Endothelial cell of umbilical vein (primary cell): ENCODE data around the gene GPR65. TPM values are rescaled to one million over a fixed set of nuclear protein-coding genes. Genes with fewer than 3 reads are reported as not detected.

ENCODE experiments used
- BruUV-seq: library from RNA; stranded (reverse); fragments of 400-500 nt; replicated peaks from 2 replicates; lab custom pipeline; 2021; lab: Mats Ljungman, UMichigan
- CTCF ChIA-PET: fragments of 300-600, 350-600 bp; sonication (Branson Sonifier 250); formaldehyde crosslinking; loops from one replicate; lab custom pipeline; 2021; ENCODE audit warnings: antibody characterized with exemption, inconsistent platforms; lab: Charles Lee
- POLR2A ChIA-PET: fragments of 300-600, 350-600 bp; sonication (Branson Sonifier 250); formaldehyde crosslinking; loops from one replicate; lab custom pipeline; 2021; ENCODE audit warnings: antibody characterized with exemption, inconsistent platforms; lab: Charles Lee
- DNase-seq: peaks from one replicate; pipeline ENCODE4 v3.0.0-alpha.2; 2011; ENCODE audit warnings: low read depth, low spot score
- FAIRE-seq: peaks from 2 replicates; lab custom pipeline; 2011; peaks lifted over from hg19 to GRCh38; lab: Jason Lieb, UNC
- H2AFZ ChIP-seq: 2 replicates; pipeline ENCODE4 v1.6.0; 2012; ENCODE audit warnings: low read depth, low read length, control low read depth, inconsistent platforms
- H3K27ac ChIP-seq: 2 replicates; pipeline ENCODE4 v1.5.1; 2011; ENCODE audit warnings: low read depth, mild to moderate bottlenecking, control low read depth, low read length, moderate library complexity; ENCODE audit not compliant: insufficient read depth
- H3K27me3 ChIP-seq, 2 experiments: 2 replicates each; pipeline versions ENCODE4 v1.6.0 to v1.6.1; 2011; ENCODE audit warnings: low read length in 2 of 2, mixed read lengths in 1 of 2; ENCODE audit not compliant: control insufficient read depth in 2 of 2, insufficient read depth in 2 of 2
- H3K36me3 ChIP-seq, 2 experiments: 2 replicates in 1 of 2; 3 replicates in 1 of 2; pipeline ENCODE4 v1.5.1; 2011; ENCODE audit warnings: low read length in 2 of 2, mild to moderate bottlenecking in 1 of 2, moderate library complexity in 1 of 2; ENCODE audit not compliant: control insufficient read depth in 2 of 2, insufficient read depth in 2 of 2; ENCODE audit errors: extremely low read depth in 1 of 2
- H3K4me1 ChIP-seq: 3 replicates; pipeline ENCODE4 v1.5.1; 2011; ENCODE audit warnings: mild to moderate bottlenecking, low read length; ENCODE audit not compliant: control insufficient read depth, insufficient read depth; ENCODE audit errors: extremely low read depth
- H3K4me2 ChIP-seq: 2 replicates; pipeline ENCODE4 v1.6.1; 2011; ENCODE audit warnings: low read length, control low read depth, mixed read lengths; ENCODE audit not compliant: insufficient read depth
- H3K4me3 ChIP-seq, 3 experiments: fragments of 200-600 bp in 1 of 3; sonication (generic), shearing (Covaris generic) in 1 of 3; replicated peaks in 1 of 3; 2 replicates each; pipeline ENCODE4 v1.5.1; 2011 to 2016; ENCODE audit warnings: control low read depth in 3 of 3, low read length in 3 of 3, mild to moderate bottlenecking in 2 of 3, inconsistent platforms in 1 of 3, low read depth in 1 of 3, moderate library complexity in 1 of 3; ENCODE audit not compliant: insufficient read depth in 1 of 3
- H3K79me2 ChIP-seq: 2 replicates; pipeline ENCODE4 v1.6.0; 2012; ENCODE audit warnings: low read length, inconsistent platforms; ENCODE audit not compliant: control insufficient read depth, insufficient read depth
- H3K9ac ChIP-seq: replicated peaks from 2 replicates; pipeline ENCODE3; 2011; ENCODE audit warnings: low read length, control low read depth; ENCODE audit not compliant: insufficient read depth; ENCODE audit errors: extremely low read depth
- H3K9me1 ChIP-seq: replicated peaks from 3 replicates; pipeline ENCODE4 v1.6.0; 2011; ENCODE audit warnings: mild to moderate bottlenecking, low read length; ENCODE audit not compliant: control insufficient read depth, insufficient read depth; ENCODE audit errors: extremely low read depth
- H3K9me3 ChIP-seq: replicated peaks from 2 replicates; pipeline ENCODE4 v1.5.1; 2012; ENCODE audit warnings: low read length, inconsistent platforms; ENCODE audit not compliant: control insufficient read depth, insufficient read depth
- H4K20me1 ChIP-seq: replicated peaks from 2 replicates; pipeline ENCODE3; 2011; ENCODE audit warnings: mild to moderate bottlenecking, low read length; ENCODE audit not compliant: control insufficient read depth, insufficient read depth; ENCODE audit errors: extremely low read depth
- CTCF ChIP-seq, 2 donors: IDR thresholded peaks; 1 replicate in 1 of 2; 2 replicates in 1 of 2; pipeline ENCODE4 v1.5.1; 2011; ENCODE audit warnings: low read length in 2 of 2, mild to moderate bottlenecking in 2 of 2, moderate library complexity in 2 of 2, control low read depth in 1 of 2, inconsistent platforms in 1 of 2, low read depth in 1 of 2; ENCODE audit not compliant: insufficient read depth in 1 of 2; ENCODE audit errors: extremely low read depth in 1 of 2
- EZH2 ChIP-seq: IDR thresholded peaks from 2 replicates; pipeline ENCODE4 v1.6.1; 2012; ENCODE audit warnings: borderline replicate concordance, low read depth, mild to moderate bottlenecking, moderate library complexity, low read length, inconsistent platforms; ENCODE audit not compliant: severe bottlenecking
- FOS ChIP-seq: IDR thresholded peaks from 2 replicates; pipeline ENCODE4 v1.6.1; 2011; ENCODE audit warnings: mild to moderate bottlenecking, low read length, moderate library complexity, borderline replicate concordance; ENCODE audit not compliant: insufficient read depth
- GATA2 ChIP-seq: IDR thresholded peaks from 2 replicates; pipeline ENCODE4 v1.7.0; 2011; ENCODE audit warnings: low read depth, mild to moderate bottlenecking, moderate library complexity, mixed read lengths, low read length; ENCODE audit not compliant: insufficient read length, insufficient read depth
- JUN ChIP-seq: IDR thresholded peaks from 2 replicates; pipeline ENCODE4 v1.6.1; 2011; ENCODE audit warnings: borderline replicate concordance, low read depth; ENCODE audit not compliant: insufficient read length, insufficient read depth
- MYC ChIP-seq: IDR thresholded peaks from one replicate; pipeline ENCODE4 v1.6.1; 2011; ENCODE audit warnings: mild to moderate bottlenecking, low read depth, low read length
- POLR2A ChIP-seq: IDR thresholded peaks from 2 replicates; pipeline ENCODE4 v1.6.1; 2012; ENCODE audit warnings: low read depth, mild to moderate bottlenecking, control low read depth, low read length
- POLR2AphosphoS5 ChIP-seq: IDR thresholded peaks from 2 replicates; pipeline ENCODE4 v1.6.1; 2012; ENCODE audit warnings: low read depth, mild to moderate bottlenecking, control low read depth, low read length, moderate library complexity; ENCODE audit not compliant: insufficient read depth
- dilution Hi-C: fragments of 300-500 bp; cut with MboI; formaldehyde crosslinking; loops from one replicate; pipeline ENCODE4 v1.15.0; 2019; ENCODE audit warnings: low sequenced_read_pairs; ENCODE audit not compliant: extremely low pct_ligation_motif_present
- intact Hi-C: fragments of 100-400 bp; cut with micrococcal nuclease; formaldehyde crosslinking; loops from one replicate; pipeline ENCODE4 v1.10.0; 2022
- polyA plus RNA-seq, 4 experiments: library from polyadenylated mRNA; depleted of rRNA in 3 of 4; stranded (reverse) in 3 of 4; unstranded in 1 of 4; fragments of >200 nt; gene quantifications; 2 replicates each; pipeline versions ENCODE4 v1.2.1 to v1.2.3, GENCODE V29; 2011 to 2012; ENCODE audit warnings: missing spikeins in 1 of 4
- total RNA-seq: library from RNA; stranded (reverse); gene quantifications from 2 replicates; pipeline ENCODE4 v1.2.3, GENCODE V29; 2021
- TF ChIP-seq, protein P1 (sequence below): IDR thresholded peaks from 2 replicates; pipeline ENCODE4 v1.6.1; 2011; ENCODE audit not compliant: insufficient read depth, insufficient read length

The GPR65 gene
- total and polyA plus RNA-seq, 2 donors (not counting 3 experiments of a cell fraction or from before 2014, with no cell fraction given): 0.03 to 0.07 TPM

DNA sequence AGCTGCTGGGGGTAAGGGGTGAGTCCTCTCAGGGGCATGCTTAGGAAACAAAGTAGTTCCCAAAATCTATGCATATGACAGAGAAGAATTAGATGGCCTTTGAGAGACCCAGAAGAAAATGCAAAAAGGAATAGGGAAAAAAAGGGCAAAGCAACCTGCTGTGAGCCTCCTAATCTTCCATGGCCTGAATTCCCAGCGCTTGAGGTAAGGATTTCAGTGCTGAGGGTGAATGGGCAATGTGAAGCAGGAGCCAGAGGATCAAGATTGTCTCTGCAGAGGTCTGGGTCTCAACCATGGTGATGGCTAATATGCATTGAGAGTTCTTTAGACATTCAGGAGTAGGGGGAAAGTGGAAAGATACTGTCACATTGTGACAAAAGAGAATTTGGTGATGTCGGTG, 31.5 kb downstream of the GPR65 start:
- POLR2A ChIA-PET: no interaction called here
- no peak overlapping the region for H3K4me3 ChIP-seq
- no peaks in the 10 kb centered on the region for H3K79me2 ChIP-seq
- no peak overlapping the region for H2AFZ ChIP-seq
- H3K9me3 ChIP-seq: no peaks in the 10 kb centered on the region
- H3K4me2 ChIP-seq: no peak overlapping the region
- no peaks in the 10 kb centered on the region for H3K27me3 ChIP-seq
- no TSS peak for BruUV-seq
- dilution Hi-C loops: no loop called here
- intact Hi-C loops: no loop called here
- H3K9me1 ChIP-seq: no peaks in the 10 kb centered on the region
- H3K36me3 ChIP-seq: no peaks in the 10 kb centered on the region
- no peak overlapping the region for H3K9ac ChIP-seq
- H4K20me1 ChIP-seq: no peaks in the 10 kb centered on the region
- no peak for DNase-seq
- H3K27ac ChIP-seq: no peak overlapping the region
- no peak for FAIRE-seq
- CTCF ChIA-PET: no interaction called here
- H3K4me1 ChIP-seq: no peaks in the 10 kb centered on the region
- TF ChIP-seq GATA2 (no peak), FOS (no peak), POLR2A (no peak), POLR2AphosphoS5 (no peak), CTCF (IDR thresholded peaks at IDR 0.05; ENCODE audit: extremely low read depth in 1 of 2, insufficient read depth in 1 of 2, low read depth in 1 of 2, low read length in 2 of 2) (no peak)

DNA sequence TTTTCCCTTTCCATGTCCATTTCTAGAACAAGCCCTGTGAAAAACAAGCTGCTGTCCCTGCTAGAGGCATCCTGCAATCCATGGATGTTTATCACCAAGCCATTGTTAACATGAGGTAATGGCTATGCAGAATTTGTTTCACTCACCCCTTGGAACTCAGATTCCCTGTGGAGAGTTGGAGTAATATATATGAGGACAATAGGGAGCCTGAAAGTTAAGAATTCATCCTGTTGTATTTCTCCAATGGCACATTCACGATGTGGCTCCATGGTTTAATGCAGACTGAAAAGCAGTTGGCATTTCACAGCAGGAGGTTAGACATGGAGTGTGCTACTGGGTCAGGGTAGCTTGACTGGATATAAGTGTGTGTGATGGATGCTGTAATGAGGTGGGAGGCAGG, 32.4 kb downstream of the GPR65 start:
- dilution Hi-C loops (no loop called here), intact Hi-C loops (no loop called here)
- Histone ChIP-seq H3K36me3 (no peaks in the 10 kb centered on the region), H3K4me1 (no peaks in the 10 kb centered on the region), H4K20me1 (no peaks in the 10 kb centered on the region), H3K4me3 (no peak overlapping the region), H3K4me2 (no peak overlapping the region), H2AFZ (no peak overlapping the region), H3K9me1 (no peaks in the 10 kb centered on the region), H3K9me3 (no peaks in the 10 kb centered on the region), H3K79me2 (no peaks in the 10 kb centered on the region), H3K27ac (no peak overlapping the region), H3K9ac (no peak overlapping the region), H3K27me3 (no peaks in the 10 kb centered on the region)
- DNase-seq (no peak), FAIRE-seq (no peak)
- BruUV-seq: no TSS peak
- TF ChIP-seq JUN: no peak
- no peak for TF ChIP-seq MYC
- no peak for TF ChIP-seq CTCF (IDR thresholded peaks at IDR 0.05; ENCODE audit: extremely low read depth in 1 of 2, insufficient read depth in 1 of 2, low read depth in 1 of 2, low read length in 2 of 2)
- no peak for TF ChIP-seq EZH2
- TF ChIP-seq FOS: no peak
- no peak for TF ChIP-seq POLR2A
- TF ChIP-seq POLR2AphosphoS5: no peak
- TF ChIP-seq GATA2: no peak
- TF ChIP-seq, protein P1, sequence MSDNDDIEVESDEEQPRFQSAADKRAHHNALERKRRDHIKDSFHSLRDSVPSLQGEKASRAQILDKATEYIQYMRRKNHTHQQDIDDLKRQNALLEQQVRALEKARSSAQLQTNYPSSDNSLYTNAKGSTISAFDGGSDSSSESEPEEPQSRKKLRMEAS: no peak
- ChIA-PET CTCF (no interaction called here), POLR2A (no interaction called here)
